Stomach (tissue), 9 donors: Measurements from ENCODE around the gene FAM168A. TPM values are rescaled to one million over a fixed set of nuclear protein-coding genes. Genes with fewer than 3 reads are reported as not detected.
A peak's percentile ranks its signal among the peaks of the same experiment; 100 is the strongest.
"Not testable (repeated sequence)": the region's sequence is repeated elsewhere in the genome, so short reads cannot be mapped to it uniquely, and the experiment has no call there.

ENCODE experiments used
- DNase-seq, 2 donors: peaks; one replicate each; pipeline versions ENCODE4 v3.0.0 to v3.0.0-alpha.2; 2013 to 2019
- H3K27ac ChIP-seq, 5 donors: fragments of 200-600 bp in 4 of 5; sonication (generic) in 4 of 5; one replicate each; pipeline ENCODE4 v1.5.1; 2013 to 2019; ENCODE audit warnings: mild to moderate bottlenecking in 1 of 5, moderate library complexity in 1 of 5
- H3K27me3 ChIP-seq, 3 donors: fragments of 200-600 bp; sonication (generic); one replicate each; pipeline ENCODE4 v1.5.1; 2017 to 2019; ENCODE audit warnings: mixed run types in 1 of 3
- H3K36me3 ChIP-seq, 4 donors: fragments of 200-600 bp; sonication (generic); 1 replicate in 3 of 4; 2 replicates in 1 of 4; pipeline ENCODE4 v1.5.1; 2016 to 2019
- H3K4me1 ChIP-seq, 4 donors: fragments of 200-600 bp; sonication (generic); one replicate each; pipeline ENCODE4 v1.5.1; 2016 to 2019
- H3K4me3 ChIP-seq, 4 donors: fragments of 200-600 bp; sonication (generic) in 3 of 4; one replicate each; pipeline ENCODE4 v1.5.1; 2016 to 2019; ENCODE audit warnings: mild to moderate bottlenecking in 1 of 4
- H3K9me3 ChIP-seq, 4 donors: fragments of 200-600 bp; sonication (generic); one replicate each; pipeline ENCODE4 v1.5.1; 2016 to 2019
- CTCF ChIP-seq, 7 experiments: fragments of 450-650 bp in 4 of 7; fragments of 200-600 bp in 3 of 7; sonication (generic) in 3 of 7; IDR thresholded peaks; one replicate each; pipeline ENCODE4 v1.5.1; 2016 to 2019; ENCODE audit warnings: antibody characterized with exemption in 7 of 7, control low read depth in 2 of 7, mild to moderate bottlenecking in 1 of 7
- EP300 ChIP-seq: sonication (generic); formaldehyde crosslinking; IDR thresholded peaks from one replicate; pipeline ENCODE4 v1.6.1; 2017; ENCODE audit warnings: antibody characterized with exemption
- POLR2A ChIP-seq, 4 donors: fragments of 450-650 bp; IDR thresholded peaks; one replicate each; pipeline ENCODE4 v1.6.1; 2016; ENCODE audit warnings: antibody characterized with exemption in 4 of 4, control low read depth in 2 of 4, mild to moderate bottlenecking in 1 of 4, moderate library complexity in 1 of 4
- POLR2AphosphoS5 ChIP-seq, 3 donors: sonication (generic); formaldehyde crosslinking; IDR thresholded peaks; one replicate each; pipeline ENCODE4 v1.6.1; 2016; ENCODE audit warnings: antibody characterized with exemption in 3 of 3
- WGBS, 5 donors: extraction: QIAGEN DNeasy Blood & Tissue Kit in 3 of 5; methylation state at CpG; one replicate each; pipeline versions ENCODE4 v1.1.5 to v1.1.7; 2013 to 2018; 5-methylcytosine and 5-hydroxymethylcytosine counted together
- intact Hi-C: fragments of 100-400 bp; cut with DNase I; formaldehyde crosslinking; loops from one replicate; pipeline ENCODE4 v1.15.1; 2023; ENCODE audit warnings: low total_unique reads
- polyA plus RNA-seq, 3 donors: library from polyadenylated mRNA; stranded (reverse); fragments of 200-250 nt; gene quantifications; one replicate each; pipeline ENCODE4 v1.2.3, GENCODE V29; 2013
- total RNA-seq, 5 donors: library from RNA; depleted of rRNA; stranded (reverse); fragments of >200 nt; gene quantifications; one replicate each; pipeline versions ENCODE4 v1.1.0 to v1.2.3, GENCODE V29; 2014 to 2016
- donor health status: healthy with polysubstance abuse.
- donor health status: Bipolar disorder and iron deficiency.
- donor health status: healthy.

Gene FAM168A
- total and polyA plus RNA-seq, 8 donors, result 4.3 to 25.4 (median 6.3) TPM

- Histone ChIP-seq H3K4me3 (no peak overlapping the region), H3K36me3 (no peaks in the 10 kb centered on the region), H3K27me3 (no peaks in the 10 kb centered on the region), H3K4me1 (no peaks in the 10 kb centered on the region), H3K9me3 (no peaks in the 10 kb centered on the region), H3K27ac (no peak overlapping the region)
- TF ChIP-seq POLR2AphosphoS5 (IDR thresholded peaks at IDR 0.05) (no peak), POLR2A (IDR thresholded peaks at IDR 0.05) (no peak), EP300 (no peak), CTCF (IDR thresholded peaks at IDR 0.05) (no peak)
- DNase-seq, result no peak
- intact Hi-C loops, result no loop called here
Measured at GRCh38 chr11:73451896-73452295, 146.0 kb downstream of the FAM168A start.

DNA sequence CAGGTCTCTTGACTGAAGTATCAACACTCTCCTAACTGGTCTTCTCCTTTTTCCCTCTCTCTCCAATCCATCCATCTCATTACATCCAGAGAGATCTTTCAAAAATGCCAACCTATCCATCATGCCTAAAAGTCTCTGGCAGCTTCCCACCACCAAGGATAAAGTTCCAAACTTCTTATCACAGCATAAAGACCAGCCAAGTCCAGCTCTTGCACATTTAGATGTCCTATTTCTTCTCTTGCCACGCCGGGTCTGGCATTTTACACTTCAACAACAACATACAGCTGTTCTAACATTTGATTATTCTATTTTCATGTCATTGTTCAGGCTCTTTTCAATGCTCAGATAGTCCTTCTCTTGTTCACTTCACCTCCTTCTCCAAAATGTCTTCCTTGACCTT is 151.1 kb downstream of the FAM168A start:
- no peaks in the 10 kb centered on the region for H3K9me3 ChIP-seq
- H3K27ac ChIP-seq, result no peak overlapping the region
- H3K4me3 ChIP-seq, result no peak overlapping the region
- WGBS, 5 donors, result 50 to 82% (median 60%) methylated on average over 2 of the region's 2 CpGs
- H3K4me1 ChIP-seq, result peaks cover 0 to 15% (median 9%) of the 10 kb centered on the region in 4 donors
- no peaks in the 10 kb centered on the region for H3K36me3 ChIP-seq
- intact Hi-C loops, result no loop called here
- TF ChIP-seq CTCF (IDR thresholded peaks at IDR 0.05) (no peak), POLR2A (IDR thresholded peaks at IDR 0.05) (no peak), POLR2AphosphoS5 (IDR thresholded peaks at IDR 0.05) (no peak), EP300 (no peak)
- H3K27me3 ChIP-seq, result no peaks in the 10 kb centered on the region
- DNase-seq, result no peak

- TF ChIP-seq EP300 (no peak), POLR2A (IDR thresholded peaks at IDR 0.05) (no peak), CTCF (IDR thresholded peaks at IDR 0.05) (no peak), POLR2AphosphoS5 (IDR thresholded peaks at IDR 0.05) (no peak)
- intact Hi-C loops, result no loop called here
- Histone ChIP-seq H3K27me3 (no peaks in the 10 kb centered on the region), H3K9me3 (no peaks in the 10 kb centered on the region), H3K4me3 (no peak overlapping the region), H3K36me3 (no peaks in the 10 kb centered on the region), H3K27ac (no peak overlapping the region), H3K4me1 (peaks cover 0 to 15% (median 9%) of the 10 kb centered on the region in 4 donors)
- no peak for DNase-seq
Measured at GRCh38 chr11:73445980-73446379, 151.9 kb downstream of the FAM168A start.

- Histone ChIP-seq H3K9me3 (no peaks in the 10 kb centered on the region), H3K27ac (no peak overlapping the region), H3K36me3 (no peaks in the 10 kb centered on the region), H3K27me3 (no peaks in the 10 kb centered on the region), H3K4me3 (no peak overlapping the region), H3K4me1 (peaks cover 0 to 13% (median 7%) of the 10 kb centered on the region in 4 donors)
- intact Hi-C loops, result no loop called here
- 66 to 82% (median 73%) methylated on average over 5 of the region's 5 CpGs for WGBS, 5 donors
- TF ChIP-seq POLR2AphosphoS5 (IDR thresholded peaks at IDR 0.05) (no peak), CTCF (IDR thresholded peaks at IDR 0.05) (no peak), EP300 (no peak), POLR2A (IDR thresholded peaks at IDR 0.05) (no peak)
- peak in 1 of 2 donors; percentile 32 for DNase-seq
Measured at GRCh38 chr11:73439002-73439843, 158.7 kb downstream of the FAM168A start.

DNA sequence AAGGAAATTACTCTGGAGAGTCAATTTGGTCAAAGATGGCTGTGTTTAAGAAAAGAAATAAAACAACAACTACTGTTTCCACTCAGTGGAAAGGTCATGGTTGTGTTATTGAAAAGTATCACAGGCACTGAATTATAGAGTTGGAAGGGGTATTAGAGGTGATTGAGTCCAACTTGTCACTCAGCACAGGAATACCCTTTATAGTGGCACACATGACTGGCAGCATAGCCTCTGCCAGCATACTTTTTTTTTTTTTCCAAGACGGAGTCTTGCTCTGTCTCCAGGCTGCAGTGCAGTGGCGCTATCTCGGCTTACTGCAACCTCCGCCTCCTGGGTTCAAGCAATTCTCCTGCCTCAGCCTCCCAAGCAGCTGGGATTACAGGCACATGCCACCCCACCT is 161.1 kb downstream of the FAM168A start:
- H3K9me3 ChIP-seq, H3K27me3 ChIP-seq, H3K4me3 ChIP-seq, intact Hi-C loops, H3K27ac ChIP-seq, H3K36me3 ChIP-seq, DNase-seq: not testable (repeated sequence)
- 95 to 100% (median 97%) methylated on average over 4 of the region's 4 CpGs for WGBS, 5 donors
- peaks cover 0 to 13% (median 5%) of the 10 kb centered on the region in 4 donors for H3K4me1 ChIP-seq
